HG02763 (cell line): ENCODE results near the gene MUC6.

ENCODE experiments used
- ATAC-seq: cut with Tn5 transposase; IDR thresholded peaks from one replicate; pipeline ENCODE4 v1.9.1; 2021; ENCODE audit warnings: mild to moderate bottlenecking, moderate library complexity; ENCODE audit not compliant: unreplicated experiment

MUC6 gene

GRCh38 chr11:1038921-1039320 is 2.4 kb upstream of the MUC6 start:
- ATAC-seq: no peak

- no peak for ATAC-seq
Measured at GRCh38 chr11:1038361-1038760, 1.8 kb upstream of the MUC6 start.

- ATAC-seq: no peak
Measured at GRCh38 chr11:1037506-1038055, 1.1 kb upstream of the MUC6 start.

DNA sequence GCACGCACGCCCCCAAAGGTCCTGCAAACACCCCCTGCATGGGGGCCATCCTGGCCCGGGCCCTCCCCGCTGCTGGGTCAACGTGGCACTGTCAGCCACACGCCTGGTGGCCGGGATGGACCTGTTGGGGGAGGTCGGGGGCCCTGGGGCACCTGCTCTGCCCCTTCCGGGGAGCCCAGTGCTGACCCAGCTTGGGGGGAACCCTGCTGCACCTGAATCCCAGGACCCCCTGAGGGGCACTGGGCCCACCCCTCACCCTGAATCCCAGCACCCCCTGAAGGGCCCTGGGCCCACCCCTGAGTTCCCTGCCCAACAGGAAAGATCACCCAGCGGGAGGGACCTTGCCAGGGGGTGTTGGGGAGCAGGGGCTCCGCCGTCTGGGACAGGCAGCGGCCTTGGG is 413 bp upstream of the MUC6 start:
- no peak for ATAC-seq

- ATAC-seq: no peak
Measured at GRCh38 chr11:1035577-1036283, 788 bp downstream of the MUC6 start.

DNA sequence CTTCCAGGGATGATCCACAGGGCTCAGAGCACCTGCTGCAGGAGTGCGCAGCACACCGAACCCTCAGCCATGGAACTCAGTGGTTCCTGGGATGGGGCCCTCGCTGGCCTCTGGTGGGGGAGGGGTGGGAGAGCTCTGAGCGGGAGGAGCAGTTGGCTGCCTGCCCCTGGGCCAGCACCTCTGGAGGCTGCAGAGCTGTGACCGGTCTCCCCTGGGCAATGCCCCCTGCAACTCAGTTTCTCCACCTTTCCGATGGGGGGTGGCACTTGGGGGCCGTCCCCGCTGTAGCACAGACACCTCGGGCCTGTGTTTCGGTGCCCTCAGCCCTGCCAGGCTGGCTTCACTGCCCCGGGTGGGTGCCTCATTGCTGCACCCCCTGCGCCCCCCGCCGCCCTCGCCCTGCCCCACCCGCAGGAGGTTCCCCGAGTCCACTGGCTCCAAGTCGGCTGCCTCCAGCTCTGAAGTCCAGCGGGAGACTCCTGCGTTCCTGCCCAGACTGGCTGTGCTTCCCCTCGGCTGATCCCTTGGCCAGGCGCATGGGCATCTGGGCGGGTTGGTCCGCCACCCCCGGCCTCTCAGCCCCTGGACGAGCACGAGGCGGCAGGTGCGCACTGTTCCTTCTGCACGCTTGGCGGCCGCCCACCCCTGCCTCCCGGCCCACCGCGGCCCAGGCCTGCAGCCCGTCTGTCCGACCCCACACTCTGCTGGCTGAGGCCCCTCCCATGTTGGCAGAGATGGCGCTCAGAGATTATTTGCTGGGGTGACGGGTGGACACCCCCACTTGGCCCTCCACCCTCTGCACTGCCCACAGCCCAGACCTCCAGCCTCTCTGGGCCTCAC is 1.8 kb downstream of the MUC6 start:
- no peak for ATAC-seq

DNA sequence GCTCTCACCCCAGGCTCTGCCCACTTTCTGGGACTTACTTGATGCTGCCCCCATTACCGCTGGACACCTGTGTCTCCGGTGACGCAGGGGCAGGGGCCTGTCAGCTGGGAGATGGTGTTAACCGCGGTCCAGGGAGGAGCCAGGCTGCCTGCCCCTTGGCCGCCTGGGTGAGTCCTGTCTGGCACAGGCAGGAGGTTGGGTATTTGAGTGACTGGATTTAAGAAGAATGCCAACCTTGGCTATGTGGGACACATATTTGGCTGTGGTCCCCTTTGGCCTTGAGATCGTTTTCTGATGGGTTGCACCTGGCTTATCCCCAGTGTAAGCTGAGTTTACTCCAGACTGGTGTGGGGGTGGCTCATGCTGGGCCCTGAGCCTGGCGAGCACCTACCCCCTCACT is 2.5 kb downstream of the MUC6 start:
- no peak for ATAC-seq

DNA sequence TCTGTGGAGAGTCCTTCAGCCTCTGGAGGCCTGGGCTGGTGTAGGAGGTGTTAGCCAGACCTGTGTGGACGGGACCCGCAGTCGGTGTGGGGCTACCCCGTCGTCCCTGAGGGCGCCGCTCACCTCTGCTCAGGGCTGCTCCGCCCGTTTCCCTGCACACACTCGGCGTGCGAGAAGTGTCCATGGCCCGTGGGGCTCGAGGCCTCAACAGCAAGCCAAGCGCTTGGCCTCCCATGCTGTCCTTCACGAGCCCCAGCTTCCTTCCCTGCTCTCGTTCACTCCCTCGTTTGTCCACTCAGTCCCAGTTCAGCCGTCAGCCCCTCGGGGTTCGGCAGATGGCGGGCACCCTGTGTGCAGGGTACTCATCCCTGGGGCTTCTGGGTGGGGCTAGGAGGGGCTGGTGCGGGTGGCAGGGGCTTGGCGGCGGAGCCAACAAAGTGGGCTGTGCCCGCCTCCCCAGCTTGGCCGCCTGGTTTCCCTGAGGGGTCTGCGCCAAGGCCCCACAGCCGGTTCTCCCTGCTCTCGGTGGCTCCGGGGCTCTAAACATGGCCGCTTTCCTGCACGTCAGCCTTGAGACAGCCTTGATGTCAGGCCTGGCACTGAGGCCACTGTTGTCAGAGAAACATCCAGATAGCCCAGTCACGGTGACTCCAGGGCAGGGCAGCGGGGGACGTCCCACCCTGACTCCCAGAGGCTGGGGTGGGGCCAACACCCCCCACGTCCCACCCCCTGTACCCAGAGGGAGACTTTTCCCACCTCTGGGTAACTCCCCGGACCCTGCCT is 3.3 kb downstream of the MUC6 start:
- no peak for ATAC-seq

- no peak for ATAC-seq
Measured at GRCh38 chr11:1032310-1032891, 4.1 kb downstream of the MUC6 start.

GRCh38 chr11:1031121-1031899 is 5.2 kb downstream of the MUC6 start:
- ATAC-seq: no peak

DNA sequence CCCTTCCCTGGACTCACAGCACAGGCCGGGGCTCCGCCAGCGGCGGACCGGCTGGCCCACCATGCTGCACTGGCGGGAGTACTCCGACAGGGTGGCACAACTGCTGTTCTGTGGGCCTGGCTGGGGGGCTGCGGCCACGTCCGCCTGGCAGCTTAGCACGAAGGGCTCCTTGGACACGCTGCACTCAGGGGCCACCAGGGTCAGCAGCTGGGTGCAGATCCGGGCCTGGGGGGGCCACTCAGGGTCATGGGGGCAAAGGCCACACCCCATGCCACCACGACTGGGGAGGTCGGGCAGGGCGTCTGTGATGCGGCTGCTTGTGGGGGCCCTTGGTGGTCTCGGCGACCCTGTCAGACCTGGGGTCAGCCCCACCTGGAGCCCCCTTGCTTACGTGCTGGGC is 6.0 kb downstream of the MUC6 start:
- no peak for ATAC-seq

GRCh38 chr11:1030086-1030485 is 6.4 kb downstream of the MUC6 start:
- ATAC-seq: no peak

- no peak for ATAC-seq
Measured at GRCh38 chr11:1029654-1030053, 6.9 kb downstream of the MUC6 start.

DNA sequence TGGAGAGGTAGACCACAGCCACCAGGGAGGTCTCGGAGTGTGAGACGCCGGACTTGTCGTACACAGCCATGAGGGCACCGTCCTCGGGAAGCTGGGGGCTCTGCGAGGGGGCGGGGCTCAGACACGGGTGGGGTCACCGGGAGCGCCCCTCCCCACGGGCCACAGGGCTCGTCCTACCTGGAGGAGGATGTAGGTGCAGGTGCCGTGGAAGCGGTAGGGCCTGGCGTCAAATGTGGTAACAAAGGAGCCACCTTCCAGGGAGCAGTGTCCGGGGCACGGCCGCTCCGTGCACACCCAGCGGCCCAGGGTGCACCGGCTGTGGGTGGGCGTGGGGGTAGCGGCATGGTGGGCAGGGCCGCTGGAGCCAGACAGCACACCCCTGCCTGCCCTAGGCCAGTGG is 7.5 kb downstream of the MUC6 start:
- no peak for ATAC-seq

DNA sequence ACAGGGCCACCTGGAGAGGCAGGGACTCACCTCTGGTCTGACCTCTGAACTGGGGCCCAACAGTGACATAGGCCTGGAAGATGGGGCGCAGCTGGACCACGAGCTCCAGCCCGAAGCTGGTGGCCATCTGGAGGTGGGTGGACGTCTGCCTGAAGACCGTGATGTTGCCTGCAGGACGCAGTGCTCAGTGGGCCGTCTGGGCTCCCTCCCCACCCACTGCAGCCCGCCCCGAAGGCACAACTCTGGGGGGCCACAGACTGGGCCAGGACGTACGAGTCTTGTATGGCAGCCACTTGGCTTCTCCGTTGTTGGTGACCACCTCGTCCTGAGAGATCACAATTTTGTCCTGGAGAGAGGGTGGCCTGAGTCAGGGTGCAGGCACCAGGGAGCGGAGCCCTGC is 7.9 kb downstream of the MUC6 start:
- no peak for ATAC-seq

- no peak for ATAC-seq
Measured at GRCh38 chr11:1028291-1028540, 8.3 kb downstream of the MUC6 start.

- ATAC-seq: no peak
Measured at GRCh38 chr11:1027483-1028290, 8.8 kb downstream of the MUC6 start.

- no peak for ATAC-seq
Measured at GRCh38 chr11:1026641-1027482, 9.7 kb downstream of the MUC6 start.

- ATAC-seq: no peak
Measured at GRCh38 chr11:1026163-1026450, 10.4 kb downstream of the MUC6 start.
